OCI-LY1 (cell line): ENCODE measurements around the gene SERPINB5.

Source experiments
- H2AFZ ChIP-seq: fragments of 200-600 bp; sonication (generic), shearing (Covaris generic); 2 replicates; pipeline ENCODE4 v1.6.0; 2014; ENCODE audit warnings: antibody characterized with exemption, mild to moderate bottlenecking, low read length
- H3F3A ChIP-seq: fragments of 200-600 bp; sonication (generic), shearing (Covaris generic); 2 replicates; pipeline ENCODE4 v1.6.0; 2014; ENCODE audit warnings: mild to moderate bottlenecking, antibody characterized with exemption, low read length, moderate library complexity; ENCODE audit not compliant: insufficient read depth
- H3K27ac ChIP-seq: fragments of 200-600 bp; sonication (generic); 2 replicates; pipeline ENCODE4 v1.5.1; 2014; ENCODE audit warnings: low read length, mixed run types, mild to moderate bottlenecking, low read depth; ENCODE audit not compliant: poor library complexity, severe bottlenecking
- H3K27me3 ChIP-seq: fragments of 200-600 bp; sonication (generic); 2 replicates; pipeline ENCODE4 v1.6.0; 2014; ENCODE audit warnings: antibody characterized with exemption, mild to moderate bottlenecking, low read length, moderate library complexity; ENCODE audit not compliant: insufficient read depth
- H3K36me3 ChIP-seq: fragments of 200-600 bp; sonication (generic); 2 replicates; pipeline ENCODE4 v1.6.1; 2014; ENCODE audit warnings: mild to moderate bottlenecking, antibody characterized with exemption, low read length, moderate library complexity, mixed read lengths; ENCODE audit not compliant: insufficient read depth
- H3K4me1 ChIP-seq: fragments of 200-600 bp; sonication (generic); 2 replicates; pipeline ENCODE4 v1.5.1; 2014; ENCODE audit warnings: mild to moderate bottlenecking, low read length, moderate library complexity; ENCODE audit not compliant: insufficient read depth, severe bottlenecking
- H3K4me2 ChIP-seq: fragments of 200-600 bp; sonication (generic), shearing (Covaris generic); 2 replicates; pipeline ENCODE4 v1.6.1; 2014; ENCODE audit warnings: low read length
- H3K4me3 ChIP-seq: fragments of 200-600 bp; sonication (generic); 2 replicates; pipeline ENCODE4 v1.5.1; 2014; ENCODE audit warnings: low read length, low read depth, mild to moderate bottlenecking, mixed read lengths; ENCODE audit not compliant: poor library complexity, severe bottlenecking
- H3K79me2 ChIP-seq: fragments of 200-600 bp; shearing (Covaris generic); 2 replicates; pipeline ENCODE4 v1.6.1; 2016; ENCODE audit warnings: mixed run types, low read length, mixed read lengths; ENCODE audit not compliant: insufficient read depth
- H3K9ac ChIP-seq: fragments of 200-600 bp; sonication (generic), shearing (Covaris generic); 2 replicates; pipeline ENCODE4 v1.6.1; 2014; ENCODE audit warnings: mild to moderate bottlenecking, low read length, mixed read lengths
- H3K9me2 ChIP-seq: fragments of 200-600 bp; sonication (generic), shearing (Covaris generic); 2 replicates; pipeline ENCODE4 v1.6.1; 2014; ENCODE audit warnings: low read depth, mild to moderate bottlenecking, low read length, mixed read lengths
- H3K9me3 ChIP-seq: fragments of 200-600 bp; shearing (Covaris generic); 2 replicates; pipeline ENCODE4 v1.6.1; 2014; ENCODE audit warnings: low read length, mixed read lengths
- H4K20me1 ChIP-seq: fragments of 200-600 bp; sonication (generic), shearing (Covaris generic); 2 replicates; pipeline ENCODE4 v1.6.0; 2016; ENCODE audit warnings: mild to moderate bottlenecking, low read length; ENCODE audit not compliant: insufficient read depth
- CTCF ChIP-seq: fragments of 200-600 bp; sonication (generic), shearing (Covaris generic); IDR thresholded peaks from 2 replicates; pipeline ENCODE4 v1.5.1; 2017; ENCODE audit warnings: mild to moderate bottlenecking, antibody characterized with exemption, low read length, moderate library complexity, mixed read lengths
- EZH2 ChIP-seq: fragments of 200-600 bp; sonication (generic), shearing (Covaris generic); IDR thresholded peaks from 2 replicates; pipeline ENCODE4 v1.8.0; 2017; ENCODE audit warnings: borderline replicate concordance, mixed run types, mild to moderate bottlenecking, antibody characterized with exemption, low read length, moderate library complexity, mixed read lengths

SERPINB5 gene

GRCh38 chr18:63532471-63532870 lies 55.7 kb downstream of the SERPINB5 start:
- Histone ChIP-seq H3K9me3 (no peaks in the 10 kb centered on the region), H3K4me1 (no peaks in the 10 kb centered on the region), H3K9me2 (no peaks in the 10 kb centered on the region), H3K79me2 (no peaks in the 10 kb centered on the region), H3K4me2 (no peak overlapping the region), H4K20me1 (no peaks in the 10 kb centered on the region), H3F3A (no peaks in the 10 kb centered on the region), H3K27me3 (no peaks in the 10 kb centered on the region), H3K27ac (no peak overlapping the region), H3K4me3 (no peak overlapping the region), H3K36me3 (no peaks in the 10 kb centered on the region), H3K9ac (no peak overlapping the region), H2AFZ (no peak overlapping the region)
- TF ChIP-seq CTCF (no peak), EZH2 (no peak)

- Histone ChIP-seq H3K36me3 (no peaks in the 10 kb centered on the region), H3K4me2 (no peak overlapping the region), H3K79me2 (no peaks in the 10 kb centered on the region), H3K9ac (no peak overlapping the region), H3K9me2 (no peaks in the 10 kb centered on the region), H3K4me3 (no peak overlapping the region), H4K20me1 (no peaks in the 10 kb centered on the region), H3K4me1 (no peaks in the 10 kb centered on the region), H3K27me3 (no peaks in the 10 kb centered on the region), H3K27ac (no peak overlapping the region), H3F3A (no peaks in the 10 kb centered on the region), H2AFZ (no peak overlapping the region), H3K9me3 (no peaks in the 10 kb centered on the region)
- TF ChIP-seq CTCF = no peak
- TF ChIP-seq EZH2 = no peak
Measured at GRCh38 chr18:63534615-63535014, 57.9 kb downstream of the SERPINB5 start.

GRCh38 chr18:63539904-63540510 lies 63.2 kb downstream of the SERPINB5 start:
- H3K27ac ChIP-seq = no peak overlapping the region
- H3K4me2 ChIP-seq = no peak overlapping the region
- no peak overlapping the region for H3K4me3 ChIP-seq
- no peaks in the 10 kb centered on the region for H3F3A ChIP-seq
- no peaks in the 10 kb centered on the region for H4K20me1 ChIP-seq
- H3K9me2 ChIP-seq = no peaks in the 10 kb centered on the region
- H3K27me3 ChIP-seq = no peaks in the 10 kb centered on the region
- H3K36me3 ChIP-seq = no peaks in the 10 kb centered on the region
- no peak for TF ChIP-seq CTCF
- no peak for TF ChIP-seq EZH2
- H3K4me1 ChIP-seq = no peaks in the 10 kb centered on the region
- no peaks in the 10 kb centered on the region for H3K9me3 ChIP-seq
- H3K79me2 ChIP-seq = no peaks in the 10 kb centered on the region
- no peak overlapping the region for H3K9ac ChIP-seq
- no peak overlapping the region for H2AFZ ChIP-seq
